ENCODE results near the gene TPM3. TPM values are rescaled to one million over a fixed set of nuclear protein-coding genes. Genes with fewer than 3 reads are reported as not detected.

TPM3 gene
- polyA plus RNA-seq, 1 donor from 2014 or later, result 356 TPM

GRCh38 chr1:154225370-154225769, 33.5 kb upstream of the TPM3 start:
- H3K9ac ChIP-seq (ENCODE audit: low read length), result no peak overlapping the region
- no peaks in the 10 kb centered on the region for H4K20me1 ChIP-seq (ENCODE audit: insufficient read depth)
- H3F3A ChIP-seq (ENCODE audit: insufficient read depth, low read length, poor library complexity, severe bottlenecking), result peaks cover 4% of the 10 kb centered on the region
- H3K9me2 ChIP-seq (ENCODE audit: insufficient read depth, low read length), result no peaks in the 10 kb centered on the region
- H3K36me3 ChIP-seq (ENCODE audit: insufficient read depth, low read length), result peaks cover 4% of the 10 kb centered on the region
- peaks cover 65% of the 10 kb centered on the region for H3K79me2 ChIP-seq (replicated peaks; ENCODE audit: insufficient read depth, low read length)
- H3K27me3 ChIP-seq (ENCODE audit: insufficient read depth, low read depth, low read length), result no peaks in the 10 kb centered on the region
- no peaks in the 10 kb centered on the region for H3K9me3 ChIP-seq (ENCODE audit: low read length)
- H3K4me2 ChIP-seq (ENCODE audit: low read length), result no peak overlapping the region
- no peak for TF ChIP-seq POLR2AphosphoS5 (IDR thresholded peaks at IDR 0.05)
- no peak for TF ChIP-seq MXI1 (conservative IDR thresholded peaks at IDR 0.05; ENCODE audit: poor library complexity, severe bottlenecking)
- no peak for TF ChIP-seq TAF1 (IDR thresholded peaks at IDR 0.05; ENCODE audit: low read depth)
- TF ChIP-seq CTCF (IDR thresholded peaks at IDR 0.05; ENCODE audit: poor library complexity, severe bottlenecking), result no peak
- TF ChIP-seq RAD21 (conservative IDR thresholded peaks at IDR 0.05), result no peak
- no peak for TF ChIP-seq EP300 (conservative IDR thresholded peaks at IDR 0.05; ENCODE audit: poor library complexity, severe bottlenecking)
- TF ChIP-seq SMC3 (conservative IDR thresholded peaks at IDR 0.05; ENCODE audit: poor library complexity), result no peak
- TF ChIP-seq EZH2 (IDR thresholded peaks at IDR 0.05; ENCODE audit: borderline replicate concordance, insufficient read depth, low read length, poor library complexity, severe bottlenecking), result no peak
- no peak for TF ChIP-seq REST (IDR thresholded peaks at IDR 0.05; ENCODE audit: borderline replicate concordance)
- H2AFZ ChIP-seq (ENCODE audit: low read depth, low read length), result no peak overlapping the region
- H3K27ac ChIP-seq (ENCODE audit: low read length), result no peak overlapping the region
- H3K4me3 ChIP-seq (ENCODE audit: low read length), result no peak overlapping the region

GRCh38 chr1:154223621-154224020, 31.7 kb upstream of the TPM3 start:
- TF ChIP-seq EZH2 (IDR thresholded peaks at IDR 0.05; ENCODE audit: borderline replicate concordance, insufficient read depth, low read length, poor library complexity, severe bottlenecking) (no peak), RAD21 (conservative IDR thresholded peaks at IDR 0.05) (no peak), SMC3 (conservative IDR thresholded peaks at IDR 0.05; ENCODE audit: poor library complexity) (no peak), CTCF (IDR thresholded peaks at IDR 0.05; ENCODE audit: poor library complexity, severe bottlenecking) (no peak), TAF1 (IDR thresholded peaks at IDR 0.05; ENCODE audit: low read depth) (no peak), MXI1 (conservative IDR thresholded peaks at IDR 0.05; ENCODE audit: poor library complexity, severe bottlenecking) (no peak), EP300 (conservative IDR thresholded peaks at IDR 0.05; ENCODE audit: poor library complexity, severe bottlenecking) (no peak), REST (IDR thresholded peaks at IDR 0.05; ENCODE audit: borderline replicate concordance) (no peak), POLR2AphosphoS5 (IDR thresholded peaks at IDR 0.05) (no peak)
- no peaks in the 10 kb centered on the region for H3K27me3 ChIP-seq (ENCODE audit: insufficient read depth, low read depth, low read length)
- H2AFZ ChIP-seq (ENCODE audit: low read depth, low read length), result no peak overlapping the region
- H3K9me3 ChIP-seq (ENCODE audit: low read length), result no peaks in the 10 kb centered on the region
- H3F3A ChIP-seq (ENCODE audit: insufficient read depth, low read length, poor library complexity, severe bottlenecking), result peaks cover 8% of the 10 kb centered on the region
- H3K79me2 ChIP-seq (replicated peaks; ENCODE audit: insufficient read depth, low read length), result peaks cover 74% of the 10 kb centered on the region
- H3K4me2 ChIP-seq (ENCODE audit: low read length), result no peak overlapping the region
- no peak overlapping the region for H3K27ac ChIP-seq (ENCODE audit: low read length)
- peaks cover 2% of the 10 kb centered on the region for H3K36me3 ChIP-seq (ENCODE audit: insufficient read depth, low read length)
- no peaks in the 10 kb centered on the region for H3K9me2 ChIP-seq (ENCODE audit: insufficient read depth, low read length)
- H3K9ac ChIP-seq (ENCODE audit: low read length), result no peak overlapping the region
- no peaks in the 10 kb centered on the region for H4K20me1 ChIP-seq (ENCODE audit: insufficient read depth)
- H3K4me3 ChIP-seq (ENCODE audit: low read length), result peak overlapping the region; percentile 76
